ENCODE measurements around the gene FGD3.

FGD3 gene

GRCh38 chr9:92978345-92978875 lies 31.1 kb downstream of the FGD3 start:
- TF ChIP-seq, protein P1, sequence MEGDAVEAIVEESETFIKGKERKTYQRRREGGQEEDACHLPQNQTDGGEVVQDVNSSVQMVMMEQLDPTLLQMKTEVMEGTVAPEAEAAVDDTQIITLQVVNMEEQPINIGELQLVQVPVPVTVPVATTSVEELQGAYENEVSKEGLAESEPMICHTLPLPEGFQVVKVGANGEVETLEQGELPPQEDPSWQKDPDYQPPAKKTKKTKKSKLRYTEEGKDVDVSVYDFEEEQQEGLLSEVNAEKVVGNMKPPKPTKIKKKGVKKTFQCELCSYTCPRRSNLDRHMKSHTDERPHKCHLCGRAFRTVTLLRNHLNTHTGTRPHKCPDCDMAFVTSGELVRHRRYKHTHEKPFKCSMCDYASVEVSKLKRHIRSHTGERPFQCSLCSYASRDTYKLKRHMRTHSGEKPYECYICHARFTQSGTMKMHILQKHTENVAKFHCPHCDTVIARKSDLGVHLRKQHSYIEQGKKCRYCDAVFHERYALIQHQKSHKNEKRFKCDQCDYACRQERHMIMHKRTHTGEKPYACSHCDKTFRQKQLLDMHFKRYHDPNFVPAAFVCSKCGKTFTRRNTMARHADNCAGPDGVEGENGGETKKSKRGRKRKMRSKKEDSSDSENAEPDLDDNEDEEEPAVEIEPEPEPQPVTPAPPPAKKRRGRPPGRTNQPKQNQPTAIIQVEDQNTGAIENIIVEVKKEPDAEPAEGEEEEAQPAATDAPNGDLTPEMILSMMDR (conservative IDR thresholded peaks at IDR 0.05; ENCODE audit: low read length): no peak
- no peak for DNase-seq (ENCODE audit: low read depth)
- H3K4me3 ChIP-seq (ENCODE audit: low read length): no peak overlapping the region

DNA sequence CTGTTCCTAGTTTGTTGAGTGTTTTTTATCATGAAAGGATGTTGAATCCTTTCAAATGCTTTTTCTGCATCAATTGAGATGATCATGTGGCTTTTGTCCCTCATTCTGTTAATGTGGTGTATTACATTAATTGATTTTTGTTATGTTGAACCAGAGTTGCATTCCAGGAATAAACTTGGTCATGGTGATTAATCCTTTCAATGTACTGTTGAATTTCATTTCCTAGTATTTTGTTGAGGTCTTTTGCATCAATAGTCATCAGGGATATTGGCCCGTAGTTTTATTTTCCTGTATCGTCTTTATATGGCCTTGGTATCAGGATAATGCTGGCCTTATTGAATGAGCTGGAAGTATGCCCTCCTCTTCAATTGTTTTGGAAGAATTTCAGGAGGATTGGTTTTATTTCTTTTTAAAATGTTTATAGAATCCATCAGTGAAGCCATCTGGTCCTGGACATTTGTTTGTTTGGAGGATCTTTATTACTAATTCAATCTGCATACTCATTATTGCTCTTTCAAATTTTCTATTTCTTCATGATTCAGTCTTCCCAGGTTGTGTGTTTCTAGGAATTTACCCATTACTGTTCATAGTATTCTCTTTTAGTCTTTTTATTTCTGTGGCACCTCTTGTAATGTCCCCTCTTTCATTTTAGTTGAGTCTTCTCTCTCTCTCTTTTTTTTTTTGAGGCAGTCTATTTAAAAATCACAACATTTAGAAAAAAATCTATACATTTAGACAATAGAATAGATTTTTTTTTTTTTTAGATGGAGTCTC lies 32.1 kb downstream of the FGD3 start:
- no peak overlapping the region for H3K4me3 ChIP-seq (ENCODE audit: low read length)
- DNase-seq (ENCODE audit: low read depth): no peak
- TF ChIP-seq, protein P1 (conservative IDR thresholded peaks at IDR 0.05; ENCODE audit: low read length): no peak

DNA sequence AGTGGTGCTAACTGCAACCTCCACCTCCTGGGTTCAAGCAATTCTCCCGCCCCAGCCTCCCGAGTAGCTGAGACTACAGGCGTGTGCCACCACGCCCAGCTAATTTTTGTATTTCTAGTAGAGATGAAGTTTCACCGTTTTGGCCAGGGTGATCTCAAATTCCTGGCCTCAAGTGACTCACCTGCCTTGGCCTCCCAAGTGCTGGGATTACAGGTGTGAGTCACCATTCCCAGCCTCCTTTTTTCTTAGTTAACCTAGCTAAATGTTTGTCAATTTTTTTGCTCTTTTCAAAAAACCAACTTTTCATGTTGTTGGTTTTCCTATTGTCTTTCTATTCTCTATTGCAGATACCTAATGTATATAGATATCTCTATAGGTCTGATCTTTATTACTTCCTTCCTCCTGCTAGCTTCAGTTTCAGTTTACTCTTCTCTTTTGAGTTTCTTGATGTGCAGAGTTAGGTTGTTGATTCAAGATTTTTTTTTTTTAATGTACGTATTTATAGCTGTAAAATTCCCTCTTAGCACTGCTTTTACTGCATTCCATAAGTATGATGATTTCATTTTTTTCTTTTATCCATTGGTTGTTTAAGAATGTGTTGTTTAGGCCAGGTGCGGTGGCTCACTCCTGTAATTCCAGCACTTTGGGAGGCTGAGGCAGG lies 32.9 kb downstream of the FGD3 start:
- DNase-seq (ENCODE audit: low read depth): no peak
- TF ChIP-seq, protein P1 (conservative IDR thresholded peaks at IDR 0.05; ENCODE audit: low read length): no peak
- H3K4me3 ChIP-seq (ENCODE audit: low read length): no peak overlapping the region

DNA sequence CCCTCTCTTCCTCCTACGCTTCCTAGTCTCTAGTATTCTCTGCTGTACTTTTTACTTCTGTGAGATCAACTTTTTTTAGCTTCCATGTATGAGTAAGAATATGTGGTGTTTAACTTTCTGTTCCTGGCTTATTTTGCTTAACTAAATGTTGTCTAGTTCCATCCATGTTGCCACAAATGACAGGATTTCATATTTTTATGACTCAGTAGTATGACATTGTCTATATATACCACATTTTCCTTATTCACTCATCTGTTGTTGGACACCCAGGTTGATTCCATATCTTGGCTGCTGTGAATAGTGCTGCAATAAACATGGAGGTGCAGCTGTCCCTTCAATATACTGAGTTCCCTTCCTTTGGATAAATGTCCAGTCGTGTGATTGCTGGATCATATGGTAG lies 34.8 kb downstream of the FGD3 start:
- no peak for DNase-seq (ENCODE audit: low read depth)
- TF ChIP-seq, protein P1 (conservative IDR thresholded peaks at IDR 0.05; ENCODE audit: low read length): no peak
- no peak overlapping the region for H3K4me3 ChIP-seq (ENCODE audit: low read length)

- TF ChIP-seq, protein P1 (conservative IDR thresholded peaks at IDR 0.05; ENCODE audit: low read length): no peak
- no peak for DNase-seq (ENCODE audit: low read depth)
- H3K4me3 ChIP-seq (ENCODE audit: low read length): no peak overlapping the region
Measured at GRCh38 chr9:92983984-92984589, 36.8 kb downstream of the FGD3 start.

- H3K4me3 ChIP-seq (ENCODE audit: low read length): no peak overlapping the region
- TF ChIP-seq, protein P1 (conservative IDR thresholded peaks at IDR 0.05; ENCODE audit: low read length): no peak
- no peak for DNase-seq (ENCODE audit: low read depth)
Measured at GRCh38 chr9:92984976-92985375, 37.7 kb downstream of the FGD3 start.
